ENCODE results near the gene TACC2. TPM values are rescaled to one million over a fixed set of nuclear protein-coding genes. Genes with fewer than 3 reads are reported as not detected.
A peak's percentile ranks its signal among the peaks of the same experiment; 100 is the strongest.

Gene TACC2
- total RNA-seq, 1 experiment from 2014 or later, result 89.0 TPM

DNA sequence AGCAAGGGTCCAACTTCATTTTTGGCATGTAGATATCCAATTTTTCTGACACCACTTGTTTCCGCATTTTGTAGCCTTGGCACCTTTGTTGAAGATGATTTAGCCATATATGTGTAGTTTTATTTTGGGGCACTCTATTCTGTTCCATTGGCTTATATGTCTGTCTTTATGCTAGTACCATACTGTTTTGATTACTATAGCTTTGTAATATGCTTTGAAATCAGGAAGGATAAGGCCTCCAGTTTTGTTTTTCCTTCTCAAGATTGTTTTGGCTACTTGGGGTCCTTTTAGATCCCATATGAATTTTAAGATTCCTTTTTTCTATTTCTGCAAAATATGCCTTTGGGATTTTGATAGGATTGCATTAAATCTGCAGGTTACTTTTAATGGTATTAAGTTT, 272.6 kb downstream of the TACC2 start:
- no peak for DNase-seq (ENCODE audit: unreplicated experiment)
- H3K4me3 Mint-ChIP-seq (ENCODE audit: unreplicated experiment), result no peak overlapping the region
- ChIA-PET CTCF (no interaction called here), POLR2A (no interaction called here)
- TF ChIP-seq, protein P1, sequence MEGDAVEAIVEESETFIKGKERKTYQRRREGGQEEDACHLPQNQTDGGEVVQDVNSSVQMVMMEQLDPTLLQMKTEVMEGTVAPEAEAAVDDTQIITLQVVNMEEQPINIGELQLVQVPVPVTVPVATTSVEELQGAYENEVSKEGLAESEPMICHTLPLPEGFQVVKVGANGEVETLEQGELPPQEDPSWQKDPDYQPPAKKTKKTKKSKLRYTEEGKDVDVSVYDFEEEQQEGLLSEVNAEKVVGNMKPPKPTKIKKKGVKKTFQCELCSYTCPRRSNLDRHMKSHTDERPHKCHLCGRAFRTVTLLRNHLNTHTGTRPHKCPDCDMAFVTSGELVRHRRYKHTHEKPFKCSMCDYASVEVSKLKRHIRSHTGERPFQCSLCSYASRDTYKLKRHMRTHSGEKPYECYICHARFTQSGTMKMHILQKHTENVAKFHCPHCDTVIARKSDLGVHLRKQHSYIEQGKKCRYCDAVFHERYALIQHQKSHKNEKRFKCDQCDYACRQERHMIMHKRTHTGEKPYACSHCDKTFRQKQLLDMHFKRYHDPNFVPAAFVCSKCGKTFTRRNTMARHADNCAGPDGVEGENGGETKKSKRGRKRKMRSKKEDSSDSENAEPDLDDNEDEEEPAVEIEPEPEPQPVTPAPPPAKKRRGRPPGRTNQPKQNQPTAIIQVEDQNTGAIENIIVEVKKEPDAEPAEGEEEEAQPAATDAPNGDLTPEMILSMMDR (IDR thresholded peaks at IDR 0.05; ENCODE audit: unreplicated experiment), result no peak
- no peak overlapping the region for H3K27ac Mint-ChIP-seq (ENCODE audit: low read depth, unreplicated experiment)
- intact Hi-C loops (cut with micrococcal nuclease), result loop anchor here (10.0 kb wide), 2 partner anchors 117 to 207 kb away; no protein-coding TSS in a partner anchor
- peaks cover 30% of the 10 kb centered on the region for H3K4me1 Mint-ChIP-seq (ENCODE audit: insufficient read depth, unreplicated experiment)
- BruUV-seq (replicated peaks), result no TSS peak
- H3K27me3 Mint-ChIP-seq (ENCODE audit: insufficient read depth, unreplicated experiment), result no peaks in the 10 kb centered on the region
- peaks cover 82% of the 10 kb centered on the region for H3K36me3 Mint-ChIP-seq (ENCODE audit: insufficient read depth, unreplicated experiment)
- peaks cover 12% of the 10 kb centered on the region for H3K9me3 Mint-ChIP-seq (ENCODE audit: unreplicated experiment)

DNA sequence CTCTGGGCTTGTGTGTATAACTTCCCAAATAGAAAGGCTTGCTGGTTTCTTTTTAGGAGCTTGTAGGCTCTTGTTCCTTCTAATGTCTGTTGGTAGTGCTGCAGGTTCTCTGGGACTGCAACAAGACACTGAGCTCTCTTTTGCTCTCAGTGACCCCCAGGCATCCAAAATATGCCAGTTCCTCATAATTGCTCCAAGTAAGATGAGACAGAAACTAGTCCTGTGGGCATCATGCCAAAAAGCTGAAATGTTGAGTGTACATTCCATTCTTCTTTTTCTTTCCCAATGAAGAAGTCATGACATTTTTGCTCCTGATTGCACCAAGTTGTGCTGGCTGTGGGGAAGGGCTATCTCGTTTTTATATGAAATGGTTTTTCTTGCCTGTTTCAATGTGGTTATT, 275.0 kb downstream of the TACC2 start:
- peak; percentile 90 for DNase-seq (ENCODE audit: unreplicated experiment)
- CTCF ChIA-PET, result interaction anchor here (0.8 to 1.8 kb wide), 4 partner anchors 10 to 171 kb away, joined by 4 to 5 read pairs (median 4); no protein-coding TSS in a partner anchor
- peaks cover 88% of the 10 kb centered on the region for H3K36me3 Mint-ChIP-seq (ENCODE audit: insufficient read depth, unreplicated experiment)
- peak overlapping the region; percentile 91 for H3K27ac Mint-ChIP-seq (ENCODE audit: low read depth, unreplicated experiment)
- TF ChIP-seq, protein P1 (IDR thresholded peaks at IDR 0.05; ENCODE audit: unreplicated experiment), result no peak
- H3K27me3 Mint-ChIP-seq (ENCODE audit: insufficient read depth, unreplicated experiment), result no peaks in the 10 kb centered on the region
- H3K4me3 Mint-ChIP-seq (ENCODE audit: unreplicated experiment), result peak overlapping the region; percentile 64
- POLR2A ChIA-PET, result interaction anchor here (1.7 to 2.0 kb wide), 2 partner anchors 10 to 13 kb away, joined by 3 to 6 read pairs; no protein-coding TSS in a partner anchor
- BruUV-seq (replicated peaks), result no TSS peak
- intact Hi-C loops (cut with micrococcal nuclease), result loop anchor here (10.0 kb wide), 2 partner anchors 119 to 209 kb away; no protein-coding TSS in a partner anchor
- peaks cover 12% of the 10 kb centered on the region for H3K9me3 Mint-ChIP-seq (ENCODE audit: unreplicated experiment)
- peaks cover 32% of the 10 kb centered on the region for H3K4me1 Mint-ChIP-seq (ENCODE audit: insufficient read depth, unreplicated experiment)

DNA sequence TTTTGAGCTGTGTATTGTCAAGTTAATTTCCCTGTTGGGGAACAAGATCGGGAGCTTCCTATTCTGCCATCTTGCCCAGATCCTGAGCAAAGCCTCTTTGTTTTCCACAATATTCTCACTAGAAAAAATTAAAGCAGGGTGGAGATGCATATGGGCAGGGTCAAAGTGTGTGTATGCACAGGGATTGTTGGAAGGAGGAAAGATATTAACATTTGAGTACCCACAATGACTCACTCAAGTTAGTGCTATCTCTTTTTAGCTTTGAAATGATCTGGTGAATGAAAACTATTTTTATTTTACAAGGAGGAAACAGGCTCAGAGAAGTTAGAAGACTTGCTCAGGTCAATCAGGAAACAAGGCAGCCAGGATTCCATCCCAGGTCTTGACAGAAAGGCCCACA, 275.5 kb downstream of the TACC2 start:
- Mint-ChIP-seq H3K9me3 (ENCODE audit: unreplicated experiment) (peaks cover 12% of the 10 kb centered on the region), H3K4me1 (ENCODE audit: insufficient read depth, unreplicated experiment) (peaks cover 32% of the 10 kb centered on the region), H3K36me3 (ENCODE audit: insufficient read depth, unreplicated experiment) (peaks cover 88% of the 10 kb centered on the region), H3K27ac (ENCODE audit: low read depth, unreplicated experiment) (peak overlapping the region; percentile 91), H3K4me3 (ENCODE audit: unreplicated experiment) (peak overlapping the region; percentile 64), H3K27me3 (ENCODE audit: insufficient read depth, unreplicated experiment) (no peaks in the 10 kb centered on the region)
- TF ChIP-seq, protein P1 (IDR thresholded peaks at IDR 0.05; ENCODE audit: unreplicated experiment), result no peak
- CTCF ChIA-PET, result interaction anchor here (1.0 to 1.8 kb wide), 3 partner anchors 9 to 171 kb away, joined by 4 to 5 read pairs (median 4); no protein-coding TSS in a partner anchor
- TSS peak; percentile 27 for BruUV-seq (replicated peaks)
- POLR2A ChIA-PET, result interaction anchor here (1.7 to 2.0 kb wide), 2 partner anchors 10 to 13 kb away, joined by 3 to 6 read pairs; no protein-coding TSS in a partner anchor
- DNase-seq (ENCODE audit: unreplicated experiment), result no peak
- intact Hi-C loops (cut with micrococcal nuclease), result loop anchor here (10.0 kb wide), 2 partner anchors 120 to 210 kb away; no protein-coding TSS in a partner anchor

DNA sequence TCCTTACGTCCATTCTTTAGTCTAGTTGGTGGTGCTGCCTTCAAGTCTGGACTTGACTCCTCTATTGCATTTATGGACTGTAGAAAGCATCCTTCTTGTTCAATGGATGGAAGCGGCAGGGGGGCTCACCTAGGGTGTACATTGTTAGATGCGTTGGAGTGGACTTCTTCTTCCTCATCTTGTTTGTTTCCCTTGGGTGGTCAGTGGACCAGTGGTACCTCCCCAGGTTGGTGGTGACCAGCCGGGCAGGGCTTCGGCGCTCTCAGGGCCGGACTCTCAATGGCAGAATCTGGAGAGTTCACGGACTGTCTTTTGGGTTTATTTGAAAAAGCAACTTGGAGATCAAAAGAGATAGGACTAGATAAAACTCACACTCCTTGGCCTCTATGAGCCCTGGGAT, 276.0 kb downstream of the TACC2 start:
- ChIA-PET POLR2A (interaction anchor here (2.0 kb wide), 1 partner anchor 11 kb away, joined by 6 read pairs; no protein-coding TSS in a partner anchor), CTCF (no interaction called here)
- TF ChIP-seq, protein P1 (IDR thresholded peaks at IDR 0.05; ENCODE audit: unreplicated experiment), result no peak
- peaks cover 32% of the 10 kb centered on the region for H3K4me1 Mint-ChIP-seq (ENCODE audit: insufficient read depth, unreplicated experiment)
- intact Hi-C loops (cut with micrococcal nuclease), result loop anchor here (10.0 kb wide), 2 partner anchors 120 to 210 kb away; no protein-coding TSS in a partner anchor
- no peaks in the 10 kb centered on the region for H3K27me3 Mint-ChIP-seq (ENCODE audit: insufficient read depth, unreplicated experiment)
- H3K9me3 Mint-ChIP-seq (ENCODE audit: unreplicated experiment), result peaks cover 12% of the 10 kb centered on the region
- no peak for DNase-seq (ENCODE audit: unreplicated experiment)
- peak overlapping the region; percentile 64 for H3K4me3 Mint-ChIP-seq (ENCODE audit: unreplicated experiment)
- no TSS peak for BruUV-seq (replicated peaks)
- H3K27ac Mint-ChIP-seq (ENCODE audit: low read depth, unreplicated experiment), result peak overlapping the region; percentile 91
- peaks cover 85% of the 10 kb centered on the region for H3K36me3 Mint-ChIP-seq (ENCODE audit: insufficient read depth, unreplicated experiment)

Measured in MCF 10A (cell line).